Fibroblast of the conjunctiva (primary cell): ENCODE data around the gene LCP2.

Experiments
- DNase-seq: peaks from one replicate; pipeline ENCODE4 v3.0.0-alpha.2; 2010; ENCODE audit warnings: low read depth

The LCP2 gene

GRCh38 chr5:170296036-170296934 lies 1.3 kb downstream of the LCP2 start:
- no peak for DNase-seq

GRCh38 chr5:170294556-170294955 lies 3.0 kb downstream of the LCP2 start:
- DNase-seq, result no peak

GRCh38 chr5:170294057-170294456 lies 3.5 kb downstream of the LCP2 start:
- DNase-seq, result no peak

- DNase-seq, result no peak
Measured at GRCh38 chr5:170293273-170293672, 4.3 kb downstream of the LCP2 start.

DNA sequence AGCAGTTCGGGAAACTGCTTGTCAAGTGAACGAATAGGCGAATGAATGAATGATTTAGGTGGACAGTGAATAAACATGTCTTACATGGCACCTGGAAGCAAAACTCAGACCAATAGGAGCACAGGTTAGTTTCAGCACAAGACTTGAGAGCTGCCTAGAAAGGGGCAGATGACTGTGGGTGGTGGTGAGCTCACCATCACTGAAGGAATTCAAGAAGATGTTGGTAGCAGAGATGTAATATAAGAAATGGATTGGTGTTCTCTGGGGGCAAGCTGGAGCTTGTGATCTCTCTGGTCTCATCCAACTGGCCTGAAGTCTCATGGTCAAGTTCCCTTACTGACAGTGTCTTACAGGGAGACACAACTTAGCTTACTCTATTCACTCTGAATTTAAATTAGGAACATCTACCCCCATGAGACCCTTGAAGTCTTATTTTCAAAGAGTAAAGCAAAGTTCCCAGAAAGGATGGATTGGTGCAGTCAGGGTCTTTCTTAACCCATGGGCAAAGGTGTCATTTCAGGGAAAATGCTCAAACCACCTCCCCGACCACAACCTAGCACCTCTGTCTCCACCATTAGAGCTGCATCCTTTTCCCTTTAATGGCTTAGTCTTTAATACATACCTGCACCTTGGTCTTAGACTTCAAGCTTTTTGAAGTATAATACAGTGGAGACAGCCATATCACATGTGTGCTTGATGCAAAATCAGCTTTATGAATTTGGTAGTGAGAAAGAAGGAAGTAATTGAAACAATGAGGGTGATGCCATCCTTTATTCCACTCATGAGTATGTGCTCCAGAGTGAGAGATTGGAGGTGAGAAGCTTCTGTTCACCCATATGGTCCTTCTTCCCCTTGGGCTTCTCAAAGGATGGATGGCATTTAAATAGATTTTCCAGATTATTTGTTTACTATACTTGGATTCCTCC lies 5.1 kb downstream of the LCP2 start:
- no peak for DNase-seq

DNA sequence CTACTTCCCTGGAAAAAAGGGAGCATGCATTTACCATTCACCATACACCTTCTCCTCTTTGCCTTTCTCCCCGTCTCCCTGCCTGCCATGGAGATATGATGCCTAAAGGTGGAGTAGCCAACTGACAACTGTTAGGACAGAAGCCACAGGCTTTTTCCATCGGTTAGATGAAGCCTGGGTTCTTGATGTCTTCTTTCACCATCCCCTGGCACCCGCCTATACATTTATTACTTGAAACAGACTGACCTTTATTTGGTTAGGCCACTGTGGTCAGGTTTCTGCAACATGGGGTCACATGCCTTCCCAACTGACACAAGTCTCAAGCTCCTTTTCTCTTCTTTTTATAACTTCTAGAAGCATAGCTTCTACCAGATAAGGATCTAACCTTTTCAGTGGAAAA lies 7.1 kb downstream of the LCP2 start:
- DNase-seq, result no peak

- DNase-seq, result no peak
Measured at GRCh38 chr5:170289764-170290163, 7.8 kb downstream of the LCP2 start.

DNA sequence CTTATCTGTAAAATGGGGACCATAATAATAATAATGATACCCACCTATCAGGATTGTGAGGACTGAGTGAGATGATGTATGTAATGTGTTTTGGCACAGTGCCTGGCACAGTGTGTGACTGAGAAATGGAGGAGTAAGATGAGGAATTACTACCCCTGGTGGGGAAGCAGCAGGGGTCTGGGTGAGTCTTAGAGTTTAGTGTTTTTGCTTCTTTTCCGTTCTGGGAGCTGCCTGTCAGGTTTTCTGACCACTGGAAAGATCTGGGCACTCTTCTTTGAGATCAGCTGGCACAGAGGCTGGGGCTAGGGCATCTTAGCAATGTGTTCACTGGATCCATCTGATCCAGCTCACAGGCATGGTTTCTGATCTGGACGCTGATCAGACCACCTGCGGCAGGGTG lies 8.5 kb downstream of the LCP2 start:
- DNase-seq, result no peak

DNA sequence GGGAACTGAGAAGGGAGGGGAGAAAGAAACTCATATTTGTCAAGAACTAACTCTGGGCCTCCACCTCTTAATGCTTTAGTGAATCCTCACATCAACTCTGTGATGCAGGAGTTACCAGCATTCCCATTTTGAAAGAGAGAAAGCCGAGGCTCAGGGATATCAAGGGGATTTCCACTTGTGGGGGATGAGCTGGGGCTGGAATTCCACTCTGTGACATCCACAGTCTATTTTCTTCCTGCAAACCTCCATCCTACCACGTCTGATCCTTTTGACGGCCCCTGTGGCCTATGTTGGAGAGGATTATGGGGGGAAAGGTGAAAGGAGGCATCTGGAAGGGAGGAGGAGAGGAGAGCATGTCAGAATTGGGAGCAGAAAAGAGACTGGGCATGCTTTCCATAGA lies 9.0 kb downstream of the LCP2 start:
- DNase-seq, result no peak

GRCh38 chr5:170288151-170288550 lies 9.4 kb downstream of the LCP2 start:
- no peak for DNase-seq

- DNase-seq, result no peak
Measured at GRCh38 chr5:170287532-170287931, 10.0 kb downstream of the LCP2 start.

DNA sequence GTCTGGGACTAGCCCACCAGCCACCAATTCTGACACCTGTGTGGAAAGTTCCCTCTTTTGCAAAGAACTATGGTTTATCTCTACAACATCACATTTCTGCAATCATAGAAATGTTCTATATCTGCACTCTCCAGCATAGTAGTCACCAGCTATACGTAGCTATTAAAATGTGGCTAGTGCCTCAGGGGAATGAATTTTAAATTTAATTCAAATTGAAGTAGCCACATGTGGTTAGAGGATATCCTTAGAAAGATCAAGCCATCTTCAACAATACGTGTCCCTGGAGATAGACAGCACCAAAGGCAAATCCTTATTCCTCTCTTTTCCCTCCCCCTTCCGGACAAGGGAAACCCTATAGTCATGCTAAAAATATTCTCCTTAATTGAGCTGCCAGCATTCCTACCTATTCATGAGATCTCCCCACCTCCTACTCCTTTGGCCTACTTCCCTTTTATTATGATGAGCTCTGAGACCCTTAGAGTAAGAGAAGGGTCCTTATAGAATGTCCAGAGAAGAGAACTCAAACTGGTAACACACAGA lies 11.1 kb downstream of the LCP2 start:
- DNase-seq, result no peak

GRCh38 chr5:170285181-170285580 lies 12.4 kb downstream of the LCP2 start:
- no peak for DNase-seq

DNA sequence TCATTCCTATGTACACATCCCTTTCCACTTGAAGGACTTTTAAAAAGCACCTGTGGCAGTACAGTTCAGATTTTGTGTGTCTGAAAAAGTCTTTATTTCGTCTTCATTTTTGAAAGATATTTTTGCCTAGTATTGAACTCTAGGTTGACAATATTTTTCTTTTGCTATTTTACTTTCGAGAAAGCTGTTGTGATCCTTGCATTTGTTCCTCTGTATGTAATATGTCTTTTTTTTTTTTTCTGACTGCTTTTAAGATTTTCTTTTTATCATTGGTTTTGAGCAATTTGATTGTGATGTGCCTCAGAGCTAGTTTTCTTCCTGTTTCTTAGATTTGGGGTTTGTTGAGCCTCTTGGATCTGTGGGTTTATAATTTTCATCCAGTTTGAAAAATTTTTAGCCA lies 13.3 kb downstream of the LCP2 start:
- DNase-seq, result no peak

GRCh38 chr5:170283296-170283695 lies 14.3 kb downstream of the LCP2 start:
- DNase-seq, result no peak

- DNase-seq, result no peak
Measured at GRCh38 chr5:170280011-170280493, 17.5 kb downstream of the LCP2 start.

- DNase-seq, result no peak
Measured at GRCh38 chr5:170279459-170279817, 18.1 kb downstream of the LCP2 start.

DNA sequence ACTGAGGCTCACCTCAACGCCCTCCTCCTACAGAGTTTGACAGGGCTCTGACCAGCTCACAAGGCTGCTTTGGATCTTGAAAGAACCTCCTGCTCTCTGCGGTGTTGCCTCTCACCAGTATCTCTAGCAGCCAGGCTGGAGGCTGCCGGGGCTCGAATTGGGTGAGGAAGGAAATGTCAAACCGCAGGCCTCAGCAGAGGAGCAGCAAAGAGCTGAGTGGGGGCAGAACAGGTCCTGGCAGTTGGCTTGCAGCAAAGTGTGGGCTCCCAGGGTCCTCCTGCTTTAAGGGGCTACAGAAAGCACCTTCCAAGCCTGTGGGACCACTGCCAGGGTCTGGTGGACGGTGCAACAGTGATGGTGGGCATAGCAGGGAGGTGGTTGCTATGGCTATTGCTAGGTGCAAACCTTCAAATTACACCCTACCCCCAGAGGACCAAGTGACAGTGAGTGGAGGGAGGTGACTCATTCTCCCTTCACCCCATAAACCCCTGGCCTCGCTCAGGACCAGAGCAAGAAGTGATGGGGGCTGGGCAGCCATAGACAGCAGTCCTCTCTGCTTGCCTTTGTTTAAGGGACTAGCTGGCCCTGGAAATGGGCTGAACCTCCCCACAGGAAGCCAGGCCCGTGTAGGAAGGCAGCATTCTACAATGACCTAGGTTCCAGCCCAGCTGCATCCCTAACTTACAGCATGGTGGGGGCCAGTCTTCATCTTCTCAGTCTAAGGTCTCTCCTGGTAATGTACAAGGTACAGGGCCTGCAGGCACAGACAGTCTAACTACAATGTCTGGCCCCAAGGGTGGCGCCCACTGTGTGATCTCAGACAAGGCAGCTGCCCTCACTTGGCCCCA lies 18.7 kb downstream of the LCP2 start:
- no peak for DNase-seq

DNA sequence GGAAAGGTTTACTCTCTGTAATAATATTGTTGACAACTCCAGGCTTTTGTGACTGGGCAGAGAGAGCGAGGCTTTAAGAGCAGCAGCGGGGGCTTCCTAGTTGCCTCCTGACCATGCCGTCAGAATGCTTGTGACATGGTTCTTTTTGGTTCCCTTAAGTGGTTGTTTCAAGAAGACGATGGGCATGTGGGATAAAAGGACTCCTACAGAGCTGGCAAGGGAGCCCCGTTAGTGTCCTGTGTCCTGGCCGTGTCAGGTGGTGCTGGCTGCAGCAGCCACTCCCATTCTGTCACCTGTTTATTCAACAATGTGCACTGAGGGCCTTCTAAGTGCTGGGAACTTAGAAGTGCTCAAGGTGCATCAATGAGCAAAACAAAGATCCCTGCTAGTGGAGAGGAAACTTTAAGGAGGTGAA lies 19.7 kb downstream of the LCP2 start:
- no peak for DNase-seq

DNA sequence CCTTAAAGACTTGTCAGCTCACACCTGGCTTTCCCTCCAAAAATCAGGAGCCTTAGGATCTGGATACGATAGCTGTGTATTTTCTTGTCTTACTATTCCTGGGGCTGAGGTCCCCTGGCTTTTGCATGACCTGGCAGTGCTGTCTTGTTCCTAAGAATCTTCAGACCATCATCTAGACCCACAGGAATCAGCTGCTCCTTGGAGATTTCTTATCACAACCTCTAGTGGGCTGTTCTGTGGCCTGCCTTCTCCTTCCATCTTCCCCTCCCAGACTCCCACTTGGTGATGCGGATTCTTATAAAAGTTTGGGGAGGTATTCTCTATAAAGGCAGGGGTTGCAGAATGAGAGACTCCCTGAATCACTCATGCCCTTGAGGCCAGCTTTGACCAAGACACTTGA lies 21.4 kb downstream of the LCP2 start:
- no peak for DNase-seq

DNA sequence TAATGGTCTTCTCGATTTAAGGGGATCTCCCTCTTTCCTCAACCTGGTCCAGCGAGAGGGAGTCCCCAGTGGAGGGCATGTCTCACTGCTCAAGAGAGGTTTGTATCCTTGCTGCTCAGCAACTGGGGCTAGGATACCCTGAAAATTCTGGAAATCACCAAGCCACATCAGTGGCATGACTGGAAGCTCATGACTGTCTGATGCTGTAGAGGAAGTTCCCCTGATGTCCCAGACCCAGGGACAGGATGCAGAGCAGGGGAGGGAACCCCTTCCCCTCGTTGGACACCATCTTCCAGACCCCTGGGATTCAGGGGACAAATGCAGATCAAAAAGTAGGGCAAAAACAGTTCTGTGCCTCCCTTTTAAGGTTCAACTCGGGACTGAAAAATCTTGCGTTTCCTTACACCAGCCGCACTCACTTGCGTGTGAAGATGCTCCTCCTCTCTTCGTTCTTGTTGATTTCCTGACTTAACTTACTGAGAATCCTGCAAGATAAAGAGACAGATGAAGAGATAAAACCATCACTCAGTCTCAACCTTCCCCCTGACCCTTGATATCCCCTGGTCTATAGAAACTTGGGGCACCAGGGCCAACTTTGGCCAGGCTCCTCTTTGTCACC lies 22.1 kb downstream of the LCP2 start:
- DNase-seq, result no peak
